Measurements from ENCODE around the gene KRTAP10-5.

GRCh38 chr21:44551340-44551961, 29.0 kb downstream of the KRTAP10-5 start, which contains the start of gene KRTAP10-2:
- no peak for TF ChIP-seq CTCF (IDR thresholded peaks at IDR 0.05)
- TF ChIP-seq POLR2A (IDR thresholded peaks at IDR 0.05) = no peak
